Neural progenitor cell (in vitro differentiated cells): ENCODE data around the gene ASB2.

ENCODE experiments used
- EZH2 ChIP-seq: fragments of 200-600 bp; sonication (generic); IDR thresholded peaks from 2 replicates; pipeline ENCODE4 v1.6.1; 2017; ENCODE audit warnings: antibody characterized with exemption, mild to moderate bottlenecking, moderate library complexity
- EZH2phosphoT487 ChIP-seq: fragments of 200-600 bp; sonication (generic); IDR thresholded peaks from 2 replicates; pipeline ENCODE4 v1.6.1; 2017; ENCODE audit warnings: antibody characterized with exemption
- TF ChIP-seq, protein P1 (sequence below): fragments of 200-600 bp; sonication (generic); IDR thresholded peaks from 2 replicates; pipeline ENCODE4 v1.5.1; 2017; ENCODE audit warnings: antibody characterized with exemption, mild to moderate bottlenecking

DNA sequence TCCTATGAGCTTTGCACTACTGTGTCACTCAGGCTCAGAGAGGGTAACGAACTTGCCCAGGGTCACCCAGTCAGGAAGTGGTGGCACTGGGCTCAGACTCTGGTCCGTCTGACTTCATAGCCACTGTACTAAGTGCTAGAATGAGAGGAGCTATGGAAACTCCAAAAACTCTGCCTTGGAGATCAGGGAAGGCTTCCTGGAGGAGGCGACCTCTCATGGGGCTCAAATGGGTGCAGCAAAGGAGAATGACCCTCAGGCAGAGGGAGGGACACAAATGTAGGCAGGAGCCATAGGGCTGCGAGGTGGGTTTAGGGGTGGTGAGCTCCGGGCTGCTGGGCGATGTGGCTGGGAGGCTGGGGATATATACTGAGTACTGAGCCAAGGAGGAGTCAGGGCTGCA lies 23.9 kb upstream of the ASB2 start:
- TF ChIP-seq, protein P1, sequence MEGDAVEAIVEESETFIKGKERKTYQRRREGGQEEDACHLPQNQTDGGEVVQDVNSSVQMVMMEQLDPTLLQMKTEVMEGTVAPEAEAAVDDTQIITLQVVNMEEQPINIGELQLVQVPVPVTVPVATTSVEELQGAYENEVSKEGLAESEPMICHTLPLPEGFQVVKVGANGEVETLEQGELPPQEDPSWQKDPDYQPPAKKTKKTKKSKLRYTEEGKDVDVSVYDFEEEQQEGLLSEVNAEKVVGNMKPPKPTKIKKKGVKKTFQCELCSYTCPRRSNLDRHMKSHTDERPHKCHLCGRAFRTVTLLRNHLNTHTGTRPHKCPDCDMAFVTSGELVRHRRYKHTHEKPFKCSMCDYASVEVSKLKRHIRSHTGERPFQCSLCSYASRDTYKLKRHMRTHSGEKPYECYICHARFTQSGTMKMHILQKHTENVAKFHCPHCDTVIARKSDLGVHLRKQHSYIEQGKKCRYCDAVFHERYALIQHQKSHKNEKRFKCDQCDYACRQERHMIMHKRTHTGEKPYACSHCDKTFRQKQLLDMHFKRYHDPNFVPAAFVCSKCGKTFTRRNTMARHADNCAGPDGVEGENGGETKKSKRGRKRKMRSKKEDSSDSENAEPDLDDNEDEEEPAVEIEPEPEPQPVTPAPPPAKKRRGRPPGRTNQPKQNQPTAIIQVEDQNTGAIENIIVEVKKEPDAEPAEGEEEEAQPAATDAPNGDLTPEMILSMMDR = no peak
- TF ChIP-seq EZH2phosphoT487 (no peak), EZH2 (no peak)
